Eye (tissue), 1 donor: ENCODE results near the gene BCAT1.
"Not testable (repeated sequence)": the region's sequence is repeated elsewhere in the genome, so short reads cannot be mapped to it uniquely, and the experiment has no call there.

Experiments used
- DNase-seq: peaks from one replicate; pipeline ENCODE4 v3.0.0-alpha.2; 2015

BCAT1 gene

GRCh38 chr12:24896171-24896570, 52.7 kb downstream of the BCAT1 start:
- no peak for DNase-seq

- DNase-seq, result no peak
Measured at GRCh38 chr12:24895612-24896011, 53.3 kb downstream of the BCAT1 start.

- no peak for DNase-seq
Measured at GRCh38 chr12:24894879-24895278, 54.0 kb downstream of the BCAT1 start.

- no peak for DNase-seq
Measured at GRCh38 chr12:24890048-24890803, 58.7 kb downstream of the BCAT1 start.

GRCh38 chr12:24889411-24889810, 59.5 kb downstream of the BCAT1 start:
- no peak for DNase-seq

- no peak for DNase-seq
Measured at GRCh38 chr12:24888813-24889212, 60.1 kb downstream of the BCAT1 start.

GRCh38 chr12:24884911-24885310, 64.0 kb downstream of the BCAT1 start:
- DNase-seq, result no peak

GRCh38 chr12:24881724-24882371, 67.1 kb downstream of the BCAT1 start:
- DNase-seq, result peak; percentile 22

- DNase-seq, result no peak
Measured at GRCh38 chr12:24881227-24881626, 67.7 kb downstream of the BCAT1 start.

- no peak for DNase-seq
Measured at GRCh38 chr12:24880732-24881131, 68.2 kb downstream of the BCAT1 start.

GRCh38 chr12:24879644-24880043, 69.3 kb downstream of the BCAT1 start:
- no peak for DNase-seq

- no peak for DNase-seq
Measured at GRCh38 chr12:24875014-24875413, 73.9 kb downstream of the BCAT1 start.

GRCh38 chr12:24872211-24872610, 76.7 kb downstream of the BCAT1 start:
- no peak for DNase-seq

- not testable (repeated sequence) for DNase-seq
Measured at GRCh38 chr12:24866139-24866538, 82.8 kb downstream of the BCAT1 start.

- DNase-seq, result no peak
Measured at GRCh38 chr12:24864796-24865125, 84.1 kb downstream of the BCAT1 start.

GRCh38 chr12:24861766-24862540, 86.9 kb downstream of the BCAT1 start:
- no peak for DNase-seq

- DNase-seq, result no peak
Measured at GRCh38 chr12:24860546-24860945, 88.4 kb downstream of the BCAT1 start.

- DNase-seq, result no peak
Measured at GRCh38 chr12:24856541-24856940, 92.4 kb downstream of the BCAT1 start.

GRCh38 chr12:24854908-24855307, 94.0 kb downstream of the BCAT1 start:
- no peak for DNase-seq

- no peak for DNase-seq
Measured at GRCh38 chr12:24854017-24854416, 94.9 kb downstream of the BCAT1 start.

- DNase-seq, result no peak
Measured at GRCh38 chr12:24853588-24853987, 95.3 kb downstream of the BCAT1 start.

- no peak for DNase-seq
Measured at GRCh38 chr12:24853094-24853493, 95.8 kb downstream of the BCAT1 start.

GRCh38 chr12:24852420-24852819, 96.5 kb downstream of the BCAT1 start:
- no peak for DNase-seq

GRCh38 chr12:24851883-24852282, 97.0 kb downstream of the BCAT1 start:
- DNase-seq, result not testable (repeated sequence)
